Stimulated activated CD8-positive, alpha-beta memory T cell treated with anti-CD3 and anti-CD28 coated beads, Interleukin-12 subunit alpha, Interleukin-12 subunit beta, amount 100 ng/mL, for 4 hours (primary cell): ENCODE data around the gene NISCH.

Experiments
- DNase-seq: peaks from one replicate; pipeline ENCODE4 v3.0.0-alpha.2; 2020; ENCODE audit warnings: low read depth

NISCH gene

GRCh38 chr3:52472239-52473000 lies 17.0 kb downstream of the NISCH start:
- no peak for DNase-seq

- DNase-seq: no peak
Measured at GRCh38 chr3:52473026-52473425, 17.6 kb downstream of the NISCH start.

DNA sequence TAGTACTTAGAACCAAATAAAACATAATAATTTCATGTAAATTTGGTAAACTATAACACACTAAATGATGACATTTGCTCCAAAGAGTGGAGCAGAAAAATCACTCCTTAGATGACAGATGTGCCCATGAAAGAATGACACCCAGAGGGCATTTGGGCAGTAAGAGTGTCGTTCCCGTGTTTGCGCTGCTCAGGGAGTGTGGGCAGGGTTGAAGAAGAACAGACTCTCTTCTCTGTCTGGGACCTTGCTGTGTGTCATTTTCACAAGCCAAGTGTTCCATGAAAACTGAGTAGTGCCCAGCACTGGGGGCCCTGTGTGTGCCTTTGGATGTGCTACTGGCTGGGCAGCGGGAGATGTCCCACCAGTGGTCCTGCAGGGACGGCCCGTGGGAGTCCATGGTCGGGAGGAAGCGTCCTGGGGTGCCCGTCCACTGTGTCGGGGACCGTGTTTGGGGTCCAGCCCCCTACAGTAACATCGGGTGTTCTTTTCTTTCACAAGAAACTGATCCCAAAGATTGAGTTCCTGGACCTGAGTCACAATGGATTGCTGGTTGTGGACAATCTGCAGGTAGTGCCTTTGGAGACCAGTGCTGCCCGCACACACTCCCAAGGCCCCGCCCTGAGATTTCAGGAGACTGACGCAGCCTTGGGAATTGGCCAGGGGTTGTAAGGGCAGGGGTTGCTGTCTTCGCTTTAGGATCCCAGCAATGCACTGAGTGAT lies 21.8 kb downstream of the NISCH start:
- no peak for DNase-seq

DNA sequence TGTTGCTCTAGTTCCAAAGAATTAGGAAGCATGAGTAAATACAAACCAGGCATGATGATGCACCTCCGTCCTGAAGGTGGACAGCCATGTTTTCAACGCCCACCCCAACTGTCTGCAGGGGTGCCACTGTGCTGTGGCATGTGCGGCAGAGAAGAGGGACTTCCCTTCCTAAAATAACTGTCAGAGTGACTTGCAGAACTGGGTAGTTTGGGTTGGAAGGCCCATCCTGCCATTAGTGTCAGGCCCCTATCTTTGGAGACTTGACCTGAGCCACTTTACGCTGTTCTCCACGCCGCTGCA lies 22.3 kb downstream of the NISCH start:
- no peak for DNase-seq

DNA sequence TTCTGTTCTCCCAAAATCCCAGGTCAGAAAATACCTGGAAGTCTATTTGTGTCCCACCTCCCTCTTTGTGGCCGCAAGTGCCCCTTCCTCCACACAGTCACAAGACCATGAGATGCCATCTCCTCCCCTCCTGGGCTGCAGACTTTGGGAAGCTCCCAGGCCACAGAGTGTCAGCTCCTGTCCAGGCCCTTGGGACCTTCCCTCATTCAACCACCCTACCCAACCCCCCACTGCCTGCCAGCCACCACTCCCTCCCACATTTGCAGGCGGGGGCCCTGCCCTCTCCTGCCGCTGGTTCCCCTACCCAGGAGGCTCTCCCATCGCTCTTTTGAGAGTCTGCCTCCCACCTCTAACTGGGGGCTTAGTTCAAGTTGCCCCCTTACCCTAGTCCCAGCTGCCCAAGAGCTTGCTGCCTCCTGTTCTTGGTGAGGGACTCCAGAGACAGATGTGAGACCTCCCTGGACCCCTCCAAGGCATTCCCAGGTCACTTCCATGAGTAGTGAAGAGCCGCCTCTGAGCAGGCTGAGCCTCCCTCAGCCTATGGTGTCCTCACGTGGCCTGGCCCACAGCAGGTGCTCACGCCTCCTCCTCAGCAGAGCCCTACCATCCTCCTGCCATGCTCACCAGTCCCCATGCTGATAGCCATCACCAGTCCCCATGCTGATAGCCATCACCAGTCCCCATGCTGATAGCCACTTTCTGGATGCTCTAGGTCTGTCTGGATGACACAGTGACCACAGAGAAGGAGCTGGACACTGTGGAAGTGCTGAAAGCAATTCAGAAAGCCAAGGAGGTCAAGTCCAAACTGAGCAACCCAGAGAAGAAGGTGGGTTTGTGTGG lies 23.9 kb downstream of the NISCH start:
- DNase-seq: no peak

- DNase-seq: no peak
Measured at GRCh38 chr3:52479877-52480575, 24.6 kb downstream of the NISCH start.

- DNase-seq: no peak
Measured at GRCh38 chr3:52480768-52481715, 25.6 kb downstream of the NISCH start.

GRCh38 chr3:52481819-52482521 lies 26.6 kb downstream of the NISCH start:
- no peak for DNase-seq

DNA sequence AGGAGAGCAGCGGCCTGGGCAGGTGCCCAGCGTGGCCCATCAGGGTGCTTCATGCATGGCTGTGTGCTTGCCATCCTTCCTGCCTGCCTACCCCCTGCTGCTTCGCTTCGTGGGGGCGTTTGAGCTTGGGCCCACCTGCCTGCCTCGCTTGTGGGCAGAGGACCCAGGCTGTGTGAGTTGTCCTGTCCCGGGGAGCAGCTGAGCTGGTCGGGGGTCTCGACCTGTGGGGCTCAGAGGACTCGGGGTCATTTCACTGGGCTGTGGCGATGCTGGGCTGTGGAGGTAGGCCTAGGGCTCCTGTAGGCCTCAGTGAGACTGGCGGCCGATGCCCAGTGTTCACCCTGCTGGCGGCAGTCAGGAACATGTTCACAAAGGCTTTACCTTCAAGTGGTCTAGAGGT lies 27.7 kb downstream of the NISCH start:
- no peak for DNase-seq

DNA sequence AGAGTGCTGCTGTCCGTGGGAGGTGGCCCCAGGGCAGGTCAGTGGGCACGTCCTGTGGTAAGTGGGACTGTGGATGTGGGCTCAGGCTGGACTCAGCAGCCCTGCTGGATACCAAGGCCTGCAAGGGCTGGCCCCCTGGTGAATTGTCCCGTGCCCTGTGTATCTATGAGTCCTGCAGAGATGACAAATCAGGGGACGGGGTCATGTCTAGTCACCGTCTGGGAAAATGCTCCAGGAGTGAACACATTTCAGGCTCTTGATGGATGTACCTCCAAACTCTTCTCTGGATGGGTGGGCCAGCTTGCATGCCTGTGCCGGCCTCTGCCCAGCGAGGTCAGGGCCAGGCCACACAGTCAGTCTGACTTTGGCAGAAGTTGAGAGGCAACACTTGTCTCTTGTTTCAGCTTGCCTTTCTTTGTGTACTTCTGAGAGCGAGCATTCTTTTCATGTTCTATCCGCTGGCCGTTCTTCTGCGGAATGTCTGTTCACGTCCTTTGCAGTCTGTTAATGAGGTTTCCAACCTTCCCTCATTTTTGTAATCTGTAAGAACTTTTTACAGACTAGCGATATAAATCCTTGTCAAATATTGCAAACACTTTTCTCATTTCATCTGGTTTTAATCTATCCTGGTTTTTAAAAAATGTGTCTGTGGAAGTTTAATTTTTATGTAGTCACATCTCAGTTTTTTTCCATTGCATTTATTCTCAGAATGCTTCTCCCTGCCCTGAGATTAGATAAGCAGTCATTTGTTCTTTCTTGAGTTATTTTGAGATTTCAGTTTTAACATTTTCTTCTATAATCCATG lies 28.4 kb downstream of the NISCH start:
- no peak for DNase-seq

DNA sequence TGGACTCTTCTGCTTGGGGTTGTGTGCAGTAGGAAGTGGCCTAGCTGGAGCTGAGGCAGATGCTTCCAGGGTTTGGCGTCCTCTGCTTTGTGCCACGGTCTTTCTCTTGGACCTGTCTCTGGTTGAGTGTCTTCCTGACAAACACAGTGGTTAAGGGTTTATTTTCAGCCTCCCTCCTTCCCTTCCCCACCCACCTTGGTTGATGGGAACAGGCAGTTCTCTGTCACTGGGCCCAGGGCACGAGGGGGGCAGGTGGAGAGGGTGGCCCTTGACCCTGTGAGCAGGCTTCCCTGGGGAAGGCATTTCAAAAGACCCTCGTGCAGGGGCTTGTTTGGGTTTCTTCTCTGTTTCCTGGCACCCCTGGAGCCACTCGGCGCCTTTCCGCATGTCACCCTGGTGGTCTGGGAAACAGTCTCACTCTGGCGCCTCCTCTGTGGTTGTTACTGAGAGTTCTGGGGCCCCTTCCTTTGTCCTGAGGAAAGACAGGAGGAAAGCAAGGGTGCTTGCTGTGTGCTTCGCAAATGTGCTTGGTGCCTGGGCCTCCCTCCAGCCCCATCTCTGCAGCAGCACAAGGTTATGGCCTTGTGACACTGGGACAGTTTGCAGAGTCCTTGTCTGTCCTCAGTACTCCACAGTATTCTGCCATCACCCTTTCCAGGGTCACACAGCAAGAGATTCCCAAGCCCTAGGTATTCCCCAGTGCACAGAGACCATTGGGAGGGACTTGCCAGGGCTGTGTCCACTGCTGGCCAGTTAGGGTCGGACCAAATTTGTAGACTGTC lies 29.5 kb downstream of the NISCH start:
- DNase-seq: no peak

DNA sequence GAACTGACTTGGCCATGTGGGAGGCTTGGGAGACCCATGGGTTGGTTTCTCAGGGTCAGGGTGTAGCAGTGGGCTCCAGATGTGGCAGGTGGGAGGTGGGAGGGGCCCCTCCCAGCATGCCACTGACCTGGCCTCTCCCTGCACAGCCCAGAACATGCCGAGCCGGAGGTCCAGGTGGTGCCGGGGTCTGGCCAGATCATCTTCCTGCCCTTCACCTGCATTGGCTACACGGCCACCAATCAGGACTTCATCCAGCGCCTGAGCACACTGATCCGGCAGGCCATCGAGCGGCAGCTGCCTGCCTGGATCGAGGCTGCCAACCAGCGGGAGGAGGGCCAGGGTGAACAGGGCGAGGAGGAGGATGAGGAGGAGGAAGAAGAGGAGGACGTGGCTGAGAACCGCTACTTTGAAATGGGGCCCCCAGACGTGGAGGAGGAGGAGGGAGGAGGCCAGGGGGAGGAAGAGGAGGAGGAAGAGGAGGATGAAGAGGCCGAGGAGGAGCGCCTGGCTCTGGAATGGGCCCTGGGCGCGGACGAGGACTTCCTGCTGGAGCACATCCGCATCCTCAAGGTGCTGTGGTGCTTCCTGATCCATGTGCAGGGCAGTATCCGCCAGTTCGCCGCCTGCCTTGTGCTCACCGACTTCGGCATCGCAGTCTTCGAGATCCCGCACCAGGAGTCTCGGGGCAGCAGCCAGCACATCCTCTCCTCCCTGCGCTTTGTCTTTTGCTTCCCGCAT lies 31.8 kb downstream of the NISCH start:
- DNase-seq: no peak

GRCh38 chr3:52487788-52488691 lies 32.6 kb downstream of the NISCH start:
- no peak for DNase-seq

DNA sequence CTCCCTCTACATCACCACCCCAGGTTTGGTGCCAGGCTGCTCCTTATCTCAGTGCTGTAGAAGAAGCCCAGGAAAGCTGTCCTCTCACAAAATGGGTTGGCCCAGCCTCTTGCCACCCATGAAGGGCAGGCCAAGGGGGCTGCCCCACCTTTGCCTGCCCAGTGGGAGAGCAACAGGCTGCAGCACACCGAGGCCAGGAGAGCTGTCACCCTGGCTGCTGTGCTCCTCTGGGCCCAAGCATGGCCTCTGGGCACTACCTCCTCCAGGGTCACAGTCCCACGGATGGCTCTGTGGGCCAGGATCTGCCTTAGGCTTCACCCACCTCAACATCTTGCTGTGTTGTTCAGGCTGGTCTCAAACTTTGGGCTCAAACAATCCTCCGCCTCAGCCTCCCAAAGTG lies 33.3 kb downstream of the NISCH start:
- no peak for DNase-seq

- DNase-seq: no peak
Measured at GRCh38 chr3:52489453-52489852, 34.0 kb downstream of the NISCH start.

GRCh38 chr3:52490035-52490938 lies 34.9 kb downstream of the NISCH start:
- DNase-seq: no peak
